Stimulated activated CD4-positive, alpha-beta T cell treated with anti-CD3 and anti-CD28 coated beads, Interleukin-1b, Interleukin-23, amount 100 ng/mL, for 4 hours (primary cell): ENCODE data around the gene ABHD17C.

Experiments
- DNase-seq, 2 donors: peaks; one replicate each; pipeline ENCODE4 v3.0.0-alpha.2; 2020; ENCODE audit warnings: low read depth in 2 of 2

Gene ABHD17C

GRCh38 chr15:80764535-80764934 is 69.4 kb downstream of the ABHD17C start:
- no peak for DNase-seq

GRCh38 chr15:80766275-80766674 is 71.2 kb downstream of the ABHD17C start:
- DNase-seq = no peak

GRCh38 chr15:80768158-80768557 is 73.0 kb downstream of the ABHD17C start:
- DNase-seq = no peak

- no peak for DNase-seq
Observed at GRCh38 chr15:80769153-80769828, 74.2 kb downstream of the ABHD17C start.

GRCh38 chr15:80769829-80770705 is 75.0 kb downstream of the ABHD17C start:
- no peak for DNase-seq

GRCh38 chr15:80773122-80773551 is 78.0 kb downstream of the ABHD17C start:
- no peak for DNase-seq

GRCh38 chr15:80773792-80774352 is 78.8 kb downstream of the ABHD17C start:
- DNase-seq = no peak

GRCh38 chr15:80774486-80774885 is 79.4 kb downstream of the ABHD17C start:
- no peak for DNase-seq

GRCh38 chr15:80775338-80775737 is 80.2 kb downstream of the ABHD17C start:
- DNase-seq = no peak

GRCh38 chr15:80776420-80777045 is 81.4 kb downstream of the ABHD17C start:
- peak; percentile 41 to 48 for DNase-seq

GRCh38 chr15:80777137-80777536 is 82.0 kb downstream of the ABHD17C start:
- no peak for DNase-seq

GRCh38 chr15:80777826-80778620 is 82.9 kb downstream of the ABHD17C start:
- no peak for DNase-seq

GRCh38 chr15:80778621-80778963 is 83.5 kb downstream of the ABHD17C start:
- no peak for DNase-seq

- DNase-seq = peak in 1 of 2 donors; percentile 33
Observed at GRCh38 chr15:80778964-80779657, 84.0 kb downstream of the ABHD17C start, which contains the start of gene CEMIP. Gene CEMIP (plus strand): TSS chr15:80779370. CDS start chr15:80873880, 94,510 bp downstream.

- no peak for DNase-seq
Observed at GRCh38 chr15:80779658-80780415, 84.7 kb downstream of the ABHD17C start.

- DNase-seq = no peak
Observed at GRCh38 chr15:80780416-80781221, 85.5 kb downstream of the ABHD17C start.

GRCh38 chr15:80783260-80783659 is 88.2 kb downstream of the ABHD17C start:
- no peak for DNase-seq

GRCh38 chr15:80785335-80785734 is 90.2 kb downstream of the ABHD17C start:
- DNase-seq = no peak

GRCh38 chr15:80785811-80786354 is 90.8 kb downstream of the ABHD17C start:
- no peak for DNase-seq
